ENCODE results near the gene GSTT4. TPM values are rescaled to one million over a fixed set of nuclear protein-coding genes. Genes with fewer than 3 reads are reported as not detected.

The GSTT4 gene
- total RNA-seq, 1 experiment from 2014 or later: not detected

- Histone ChIP-seq H2BK120ac (ENCODE audit: low read depth, low read length, poor library complexity, severe bottlenecking) (no peak overlapping the region), H3K79me1 (ENCODE audit: insufficient read depth, low read depth, low read length, poor library complexity, severe bottlenecking) (no peaks in the 10 kb centered on the region)
Measured at GRCh38 chr22:24007253-24008021, 2.2 kb upstream of the GSTT4 start.

More at GRCh38 chr22:24007253-24008021, 2.2 kb upstream of the GSTT4 start:
- Histone ChIP-seq H4K20me1 (ENCODE audit: control insufficient read depth, insufficient read depth, insufficient read length) (peaks cover 2% of the 10 kb centered on the region), H4K91ac (ENCODE audit: insufficient read length, low read depth, low read length) (no peak overlapping the region), H3K18ac (ENCODE audit: insufficient read length, low read depth, low read length) (no peak overlapping the region), H3K23me2 (ENCODE audit: insufficient read length, low read depth, low read length, poor library complexity, severe bottlenecking) (peaks cover 5% of the 10 kb centered on the region), H2BK5ac (ENCODE audit: insufficient read length, low read length) (no peak overlapping the region), H3K27me3 (ENCODE audit: insufficient read depth, low read length) (no peaks in the 10 kb centered on the region; the same call in 1 of the 2 replicates), H3K56ac (ENCODE audit: insufficient read length, low read depth, low read length) (no peak overlapping the region), H3K9me3 (ENCODE audit: control insufficient read depth, low read depth, low read length) (no peaks in the 10 kb centered on the region), H3T11ph (ENCODE audit: low read length) (no peak overlapping the region), H3K14ac (ENCODE audit: insufficient read depth, low read length) (no peak overlapping the region), H4K8ac (replicated peaks; ENCODE audit: insufficient read length, low read depth, low read length) (no peak overlapping the region), H3K23ac (ENCODE audit: insufficient read length, low read depth, low read length) (no peak overlapping the region), H4K5ac (ENCODE audit: insufficient read length, low read depth, low read length) (no peak overlapping the region), H2AFZ (ENCODE audit: low read length) (no peak overlapping the region), H2BK12ac (ENCODE audit: insufficient read length, low read depth, low read length) (no peak overlapping the region), H2BK20ac (ENCODE audit: low read depth, low read length, poor library complexity, severe bottlenecking) (no peak overlapping the region), H3K4ac (ENCODE audit: low read depth, low read length) (no peak overlapping the region), H3K4me2 (ENCODE audit: insufficient read depth, insufficient read length, low read length) (no peak overlapping the region), H2BK15ac (ENCODE audit: low read depth, low read length) (no peak overlapping the region), H3K27ac (ENCODE audit: insufficient read length, low read depth, low read length) (no peak overlapping the region), H3K4me1 (ENCODE audit: insufficient read depth, low read length) (no peaks in the 10 kb centered on the region; the same call in 1 of the 2 replicates), H2AK5ac (ENCODE audit: insufficient read length, low read length) (no peak overlapping the region), H3K9ac (ENCODE audit: extremely low read depth, insufficient read length, low read length) (no peak overlapping the region), H3K79me2 (ENCODE audit: insufficient read depth, low read length) (peaks cover 2% of the 10 kb centered on the region; the same call in 1 of the 2 replicates)
- peaks cover 5 to 17% of the 10 kb centered on the region in 2 experiments for H3K4me1 Mint-ChIP-seq
- H3K36me3 Mint-ChIP-seq (ENCODE audit: insufficient read depth in 1 of 3, low read depth in 3 of 3): no peaks in the 10 kb centered on the region; a peak in 1 of 7 replicates
- WGBS (ENCODE audit: extremely low coverage, insufficient read length, low lambda C conversion rate): no CpG with 5 or more reads among the region's 8 CpGs
- no peak for DNase-seq
- H3K4me3 Mint-ChIP-seq: no peak overlapping the region
- H3K9me3 Mint-ChIP-seq: peaks cover 0 to 4% of the 10 kb centered on the region in 2 experiments; a peak in 2 of 5 replicates
- H3K27ac Mint-ChIP-seq: no peak overlapping the region; a peak in 1 of 7 replicates
- TF ChIP-seq CTCF (conservative IDR thresholded peaks at IDR 0.05): no peak
- H3K27me3 Mint-ChIP-seq (ENCODE audit: low read depth): peaks cover 6% of the 10 kb centered on the region
